Neural cell (in vitro differentiated cells): Measurements from ENCODE around the gene TMEM266. TPM values are rescaled to one million over a fixed set of nuclear protein-coding genes. Genes with fewer than 3 reads are reported as not detected.

ENCODE experiments used
- H2AFZ ChIP-seq: fragments of 200-600, 300-800 bp; sonication (generic), shearing (Covaris generic); 2 replicates; pipeline ENCODE4 v1.6.0; 2014; ENCODE audit warnings: low read depth, mild to moderate bottlenecking, antibody characterized with exemption, low read length, moderate library complexity
- H3F3A ChIP-seq: fragments of 200-600 bp; shearing (Covaris generic); 2 replicates; pipeline ENCODE4 v1.6.1; 2016; ENCODE audit warnings: mild to moderate bottlenecking, moderate library complexity, mixed read lengths, antibody characterized with exemption, low read length; ENCODE audit not compliant: insufficient read depth, poor library complexity, severe bottlenecking
- H3K27ac ChIP-seq: fragments of 200-600, 300-800 bp; sonication (generic), shearing (Covaris generic); 2 replicates; pipeline ENCODE4 v1.5.1; 2014; ENCODE audit warnings: mild to moderate bottlenecking, low read length, moderate library complexity
- H3K27me3 ChIP-seq: fragments of 300-800, 200-600 bp; sonication (generic), shearing (Covaris generic); 2 replicates; pipeline ENCODE4 v1.6.0; 2014; ENCODE audit warnings: mild to moderate bottlenecking, low read depth, low read length, moderate library complexity; ENCODE audit not compliant: insufficient read depth
- H3K36me3 ChIP-seq: fragments of 300-800, 200-600 bp; sonication (generic), shearing (Covaris generic); 2 replicates; pipeline ENCODE4 v1.5.1; 2014; ENCODE audit warnings: mild to moderate bottlenecking, antibody characterized with exemption, low read length, moderate library complexity; ENCODE audit not compliant: insufficient read depth
- H3K4me2 ChIP-seq: fragments of 300-800, 200-600 bp; sonication (generic), shearing (Covaris generic); 2 replicates; pipeline ENCODE4 v1.6.0; 2014; ENCODE audit warnings: mild to moderate bottlenecking, low read length
- H3K4me3 ChIP-seq: fragments of 300-800, 200-600 bp; sonication (generic), shearing (Covaris generic); 2 replicates; pipeline ENCODE4 v1.5.1; 2014; ENCODE audit warnings: mild to moderate bottlenecking, low read length, moderate library complexity
- H3K79me2 ChIP-seq: fragments of 200-600 bp; shearing (Covaris generic); replicated peaks from 2 replicates; pipeline ENCODE4 v1.6.0; 2014; ENCODE audit warnings: mild to moderate bottlenecking, low read length, moderate library complexity; ENCODE audit not compliant: insufficient read depth
- H3K9ac ChIP-seq: fragments of 300-800, 200-600 bp; sonication (generic), shearing (Covaris generic); 2 replicates; pipeline ENCODE4 v1.6.1; 2016; ENCODE audit warnings: mild to moderate bottlenecking, low read length, mixed read lengths
- H3K9me2 ChIP-seq: fragments of 200-600 bp; shearing (Covaris generic); 2 replicates; pipeline ENCODE4 v1.6.1; 2016; ENCODE audit warnings: mild to moderate bottlenecking, low read length, mixed read lengths; ENCODE audit not compliant: insufficient read depth
- H3K9me3 ChIP-seq: fragments of 200-600, 300-800 bp; sonication (generic), shearing (Covaris generic); 2 replicates; pipeline ENCODE4 v1.6.1; 2016; ENCODE audit warnings: mild to moderate bottlenecking, mixed run types, low read length, moderate library complexity, mixed read lengths
- H4K20me1 ChIP-seq: fragments of 200-600 bp; shearing (Covaris generic); 2 replicates; pipeline ENCODE4 v1.6.1; 2016; ENCODE audit warnings: mild to moderate bottlenecking, mixed run types; ENCODE audit not compliant: insufficient read depth
- EP300 ChIP-seq: fragments of 450-650 bp; conservative IDR thresholded peaks from 2 replicates; pipeline ENCODE4 v1.6.1; 2014; ENCODE audit warnings: antibody characterized with exemption, mild to moderate bottlenecking, moderate library complexity; ENCODE audit not compliant: poor library complexity, severe bottlenecking
- EZH2 ChIP-seq: fragments of 200-600, 300-800 bp; shearing (Covaris generic), sonication (generic); IDR thresholded peaks from 2 replicates; pipeline ENCODE4 v1.6.1; 2014; ENCODE audit warnings: antibody characterized with exemption, low read length, borderline replicate concordance, mild to moderate bottlenecking; ENCODE audit not compliant: insufficient read depth, poor library complexity, severe bottlenecking
- MXI1 ChIP-seq: fragments of 450-650 bp; conservative IDR thresholded peaks from 2 replicates; pipeline ENCODE4 v1.6.1; 2014; ENCODE audit warnings: antibody characterized with exemption, mild to moderate bottlenecking; ENCODE audit not compliant: poor library complexity, severe bottlenecking
- POLR2AphosphoS5 ChIP-seq: IDR thresholded peaks from 2 replicates; pipeline ENCODE4 v1.6.1; 2012
- RAD21 ChIP-seq: fragments of 450-650 bp; conservative IDR thresholded peaks from 2 replicates; pipeline ENCODE4 v1.6.1; 2014; ENCODE audit warnings: antibody characterized with exemption, mild to moderate bottlenecking, moderate library complexity
- SMC3 ChIP-seq: fragments of 450-650 bp; conservative IDR thresholded peaks from 2 replicates; pipeline ENCODE4 v1.6.1; 2014; ENCODE audit warnings: antibody characterized with exemption, mild to moderate bottlenecking, moderate library complexity; ENCODE audit not compliant: poor library complexity
- TAF1 ChIP-seq: IDR thresholded peaks from 2 replicates; pipeline ENCODE4 v1.6.1; 2012; ENCODE audit warnings: low read depth
- polyA plus RNA-seq: library from polyadenylated mRNA; depleted of rRNA; stranded (reverse); fragments of >200 nt; gene quantifications from 2 replicates; pipeline ENCODE4 v1.2.3, GENCODE V29; 2014
- TF ChIP-seq, protein P1 (sequence below): IDR thresholded peaks from 2 replicates; pipeline ENCODE4 v1.6.1; 2012; ENCODE audit warnings: borderline replicate concordance
- TF ChIP-seq, protein P2 (sequence below): fragments of 450-650 bp; IDR thresholded peaks from 2 replicates; pipeline ENCODE4 v1.5.1; 2014; ENCODE audit warnings: antibody characterized with exemption, mild to moderate bottlenecking, moderate library complexity; ENCODE audit not compliant: poor library complexity, severe bottlenecking

Gene TMEM266
- polyA plus RNA-seq, 1 donor from 2014 or later: 17.6 TPM

DNA sequence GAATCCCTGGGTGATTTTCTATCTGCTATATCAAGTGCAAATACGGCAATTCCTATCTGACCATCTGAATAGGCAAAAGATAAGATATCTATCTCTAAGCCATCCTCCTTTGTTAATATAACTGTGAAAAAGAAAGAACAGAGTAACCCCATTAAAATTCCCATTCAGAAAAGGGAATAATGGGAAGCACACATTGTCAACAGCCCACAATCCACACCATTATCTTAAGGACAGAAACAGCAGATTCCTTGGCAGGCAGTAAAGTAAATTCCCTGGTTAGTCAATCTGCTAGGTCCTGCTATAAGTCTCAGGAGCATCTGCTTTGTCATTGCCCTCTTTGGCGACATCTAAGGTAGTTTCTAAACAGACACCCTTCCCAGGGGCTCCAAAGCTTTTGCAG is 25.7 kb upstream of the TMEM266 start:
- TF ChIP-seq EP300 (no peak), MXI1 (no peak), RAD21 (no peak), EZH2 (no peak)
- TF ChIP-seq, protein P1, sequence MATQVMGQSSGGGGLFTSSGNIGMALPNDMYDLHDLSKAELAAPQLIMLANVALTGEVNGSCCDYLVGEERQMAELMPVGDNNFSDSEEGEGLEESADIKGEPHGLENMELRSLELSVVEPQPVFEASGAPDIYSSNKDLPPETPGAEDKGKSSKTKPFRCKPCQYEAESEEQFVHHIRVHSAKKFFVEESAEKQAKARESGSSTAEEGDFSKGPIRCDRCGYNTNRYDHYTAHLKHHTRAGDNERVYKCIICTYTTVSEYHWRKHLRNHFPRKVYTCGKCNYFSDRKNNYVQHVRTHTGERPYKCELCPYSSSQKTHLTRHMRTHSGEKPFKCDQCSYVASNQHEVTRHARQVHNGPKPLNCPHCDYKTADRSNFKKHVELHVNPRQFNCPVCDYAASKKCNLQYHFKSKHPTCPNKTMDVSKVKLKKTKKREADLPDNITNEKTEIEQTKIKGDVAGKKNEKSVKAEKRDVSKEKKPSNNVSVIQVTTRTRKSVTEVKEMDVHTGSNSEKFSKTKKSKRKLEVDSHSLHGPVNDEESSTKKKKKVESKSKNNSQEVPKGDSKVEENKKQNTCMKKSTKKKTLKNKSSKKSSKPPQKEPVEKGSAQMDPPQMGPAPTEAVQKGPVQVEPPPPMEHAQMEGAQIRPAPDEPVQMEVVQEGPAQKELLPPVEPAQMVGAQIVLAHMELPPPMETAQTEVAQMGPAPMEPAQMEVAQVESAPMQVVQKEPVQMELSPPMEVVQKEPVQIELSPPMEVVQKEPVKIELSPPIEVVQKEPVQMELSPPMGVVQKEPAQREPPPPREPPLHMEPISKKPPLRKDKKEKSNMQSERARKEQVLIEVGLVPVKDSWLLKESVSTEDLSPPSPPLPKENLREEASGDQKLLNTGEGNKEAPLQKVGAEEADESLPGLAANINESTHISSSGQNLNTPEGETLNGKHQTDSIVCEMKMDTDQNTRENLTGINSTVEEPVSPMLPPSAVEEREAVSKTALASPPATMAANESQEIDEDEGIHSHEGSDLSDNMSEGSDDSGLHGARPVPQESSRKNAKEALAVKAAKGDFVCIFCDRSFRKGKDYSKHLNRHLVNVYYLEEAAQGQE: no peak
- Histone ChIP-seq H3K9ac (no peak overlapping the region), H3K4me3 (no peak overlapping the region), H3K4me2 (no peak overlapping the region), H3F3A (no peaks in the 10 kb centered on the region), H3K27ac (no peak overlapping the region), H3K27me3 (no peaks in the 10 kb centered on the region), H2AFZ (no peak overlapping the region), H3K79me2 (no peaks in the 10 kb centered on the region), H3K9me3 (no peaks in the 10 kb centered on the region), H3K9me2 (no peaks in the 10 kb centered on the region), H4K20me1 (no peaks in the 10 kb centered on the region), H3K36me3 (no peaks in the 10 kb centered on the region)

DNA sequence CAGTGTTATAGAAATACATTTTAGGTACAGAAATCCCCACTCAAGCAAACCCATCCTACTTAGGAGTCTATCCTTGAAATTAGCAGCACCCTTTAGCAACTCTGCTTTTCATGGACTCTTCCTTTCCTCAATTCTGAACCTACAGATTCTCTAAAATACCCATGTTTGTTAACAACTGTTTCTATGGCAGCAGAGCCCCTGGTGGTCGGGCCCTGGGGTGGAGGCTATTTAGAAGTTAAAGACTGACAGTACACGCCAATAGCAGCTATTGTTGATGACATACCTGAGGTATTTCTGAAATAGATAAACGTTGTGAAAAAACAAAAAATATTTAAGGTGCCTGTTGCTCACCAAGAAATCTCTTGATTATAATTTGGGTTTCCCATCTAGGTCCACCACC is 24.2 kb upstream of the TMEM266 start:
- no peak overlapping the region for H3K27ac ChIP-seq
- no peak overlapping the region for H3K4me2 ChIP-seq
- H3K36me3 ChIP-seq: no peaks in the 10 kb centered on the region
- H3F3A ChIP-seq: no peaks in the 10 kb centered on the region
- no peaks in the 10 kb centered on the region for H3K27me3 ChIP-seq
- no peak overlapping the region for H3K9ac ChIP-seq
- H4K20me1 ChIP-seq: no peaks in the 10 kb centered on the region
- TF ChIP-seq, protein P1: no peak
- TF ChIP-seq TAF1 (no peak), EP300 (no peak), EZH2 (no peak), SMC3 (no peak), RAD21 (no peak), POLR2AphosphoS5 (no peak), MXI1 (no peak)
- TF ChIP-seq, protein P2, sequence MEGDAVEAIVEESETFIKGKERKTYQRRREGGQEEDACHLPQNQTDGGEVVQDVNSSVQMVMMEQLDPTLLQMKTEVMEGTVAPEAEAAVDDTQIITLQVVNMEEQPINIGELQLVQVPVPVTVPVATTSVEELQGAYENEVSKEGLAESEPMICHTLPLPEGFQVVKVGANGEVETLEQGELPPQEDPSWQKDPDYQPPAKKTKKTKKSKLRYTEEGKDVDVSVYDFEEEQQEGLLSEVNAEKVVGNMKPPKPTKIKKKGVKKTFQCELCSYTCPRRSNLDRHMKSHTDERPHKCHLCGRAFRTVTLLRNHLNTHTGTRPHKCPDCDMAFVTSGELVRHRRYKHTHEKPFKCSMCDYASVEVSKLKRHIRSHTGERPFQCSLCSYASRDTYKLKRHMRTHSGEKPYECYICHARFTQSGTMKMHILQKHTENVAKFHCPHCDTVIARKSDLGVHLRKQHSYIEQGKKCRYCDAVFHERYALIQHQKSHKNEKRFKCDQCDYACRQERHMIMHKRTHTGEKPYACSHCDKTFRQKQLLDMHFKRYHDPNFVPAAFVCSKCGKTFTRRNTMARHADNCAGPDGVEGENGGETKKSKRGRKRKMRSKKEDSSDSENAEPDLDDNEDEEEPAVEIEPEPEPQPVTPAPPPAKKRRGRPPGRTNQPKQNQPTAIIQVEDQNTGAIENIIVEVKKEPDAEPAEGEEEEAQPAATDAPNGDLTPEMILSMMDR: no peak
- H2AFZ ChIP-seq: no peak overlapping the region
- no peak overlapping the region for H3K4me3 ChIP-seq
- H3K79me2 ChIP-seq: no peaks in the 10 kb centered on the region
- H3K9me2 ChIP-seq: no peaks in the 10 kb centered on the region
- no peaks in the 10 kb centered on the region for H3K9me3 ChIP-seq
